MM.1S (cell line): ENCODE results near the gene WDR4.

ENCODE experiments used
- CTCF ChIP-seq: fragments of 300-600 bp; sonication (generic); IDR thresholded peaks from 2 replicates; pipeline ENCODE4 v1.5.1; 2016; ENCODE audit warnings: antibody characterized with exemption, low read length, mixed read lengths
- EZH2 ChIP-seq: fragments of 300-600 bp; sonication (generic); optimal IDR thresholded peaks from 2 replicates; pipeline ENCODE3; 2017; ENCODE audit warnings: low read depth, mild to moderate bottlenecking, antibody characterized with exemption, low read length, mixed read lengths
- EZH2phosphoT487 ChIP-seq: fragments of 300-600 bp; sonication (generic); IDR thresholded peaks from 2 replicates; pipeline ENCODE4 v1.6.1; 2018; ENCODE audit warnings: antibody characterized with exemption, low read length

- TF ChIP-seq CTCF (no peak), EZH2 (no peak), EZH2phosphoT487 (no peak)
Measured at GRCh38 chr21:42878678-42878992, 704 bp downstream of the WDR4 start.
